ENCODE results near the gene TMUB2.
A peak's percentile ranks its signal among the peaks of the same experiment; 100 is the strongest.

The TMUB2 gene

DNA sequence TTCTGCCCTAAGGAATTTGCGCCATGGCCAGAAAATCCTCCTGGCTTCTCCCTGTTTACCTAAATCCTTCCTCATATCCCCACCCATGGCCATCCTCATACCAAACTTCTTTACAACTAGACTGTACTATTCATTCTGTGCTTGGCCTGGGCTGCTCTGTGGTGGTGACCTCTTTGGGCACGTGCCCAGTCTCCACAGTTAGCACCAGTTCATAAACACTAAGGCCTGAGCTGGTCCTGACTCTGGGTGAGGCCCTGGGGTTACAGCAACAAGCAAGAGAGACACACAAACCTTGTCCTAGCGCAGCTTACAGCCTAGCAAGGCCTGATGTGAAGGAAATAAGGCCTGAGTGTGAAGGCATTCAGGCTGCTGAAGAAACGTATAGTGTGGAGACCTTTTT is 16.0 kb downstream of the TMUB2 start:
- no peak for DNase-seq (ENCODE audit: low read depth in 2 of 2)

- no peak for DNase-seq (ENCODE audit: low read depth in 2 of 2)
Observed at GRCh38 chr17:44203731-44204440, 17.1 kb downstream of the TMUB2 start.

- DNase-seq (ENCODE audit: low read depth in 2 of 2): no peak
Observed at GRCh38 chr17:44204441-44204882, 17.7 kb downstream of the TMUB2 start.

GRCh38 chr17:44205962-44206824 is 19.4 kb downstream of the TMUB2 start:
- no peak for DNase-seq (ENCODE audit: low read depth in 2 of 2)

- no peak for DNase-seq (ENCODE audit: low read depth in 2 of 2)
Observed at GRCh38 chr17:44206825-44207155, 20.0 kb downstream of the TMUB2 start.

- no peak for DNase-seq (ENCODE audit: low read depth in 2 of 2)
Observed at GRCh38 chr17:44207319-44207718, 20.5 kb downstream of the TMUB2 start.

- no peak for DNase-seq (ENCODE audit: low read depth in 2 of 2)
Observed at GRCh38 chr17:44207743-44208142, 21.0 kb downstream of the TMUB2 start.

DNA sequence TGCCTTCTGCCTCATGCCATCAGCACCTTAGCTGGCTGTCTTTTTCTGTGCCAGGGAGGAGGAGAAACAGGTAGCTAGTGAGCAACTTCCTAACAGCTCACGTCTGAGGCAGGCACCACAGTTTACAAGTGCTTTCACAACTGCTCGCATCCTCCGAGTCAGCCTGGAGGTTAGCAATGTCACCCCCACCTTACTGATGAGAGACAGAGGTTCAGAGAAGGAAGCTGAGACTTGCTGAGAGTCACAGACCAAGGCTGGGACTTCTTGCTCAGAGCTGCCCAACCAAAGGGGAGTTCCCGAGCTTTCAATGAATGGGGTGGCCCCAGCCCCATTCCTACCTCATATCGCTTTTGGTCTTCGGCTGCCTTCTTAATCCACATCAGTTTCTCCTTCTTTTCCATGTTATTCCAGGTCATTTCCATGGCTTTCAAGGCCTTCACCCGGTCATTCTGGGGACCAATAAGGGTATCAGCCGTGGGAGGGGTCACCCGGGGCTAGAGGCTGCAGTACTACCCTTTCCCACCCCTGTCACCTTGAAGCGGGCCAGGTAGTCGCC is 23.1 kb downstream of the TMUB2 start:
- DNase-seq (ENCODE audit: low read depth in 2 of 2): no peak

DNA sequence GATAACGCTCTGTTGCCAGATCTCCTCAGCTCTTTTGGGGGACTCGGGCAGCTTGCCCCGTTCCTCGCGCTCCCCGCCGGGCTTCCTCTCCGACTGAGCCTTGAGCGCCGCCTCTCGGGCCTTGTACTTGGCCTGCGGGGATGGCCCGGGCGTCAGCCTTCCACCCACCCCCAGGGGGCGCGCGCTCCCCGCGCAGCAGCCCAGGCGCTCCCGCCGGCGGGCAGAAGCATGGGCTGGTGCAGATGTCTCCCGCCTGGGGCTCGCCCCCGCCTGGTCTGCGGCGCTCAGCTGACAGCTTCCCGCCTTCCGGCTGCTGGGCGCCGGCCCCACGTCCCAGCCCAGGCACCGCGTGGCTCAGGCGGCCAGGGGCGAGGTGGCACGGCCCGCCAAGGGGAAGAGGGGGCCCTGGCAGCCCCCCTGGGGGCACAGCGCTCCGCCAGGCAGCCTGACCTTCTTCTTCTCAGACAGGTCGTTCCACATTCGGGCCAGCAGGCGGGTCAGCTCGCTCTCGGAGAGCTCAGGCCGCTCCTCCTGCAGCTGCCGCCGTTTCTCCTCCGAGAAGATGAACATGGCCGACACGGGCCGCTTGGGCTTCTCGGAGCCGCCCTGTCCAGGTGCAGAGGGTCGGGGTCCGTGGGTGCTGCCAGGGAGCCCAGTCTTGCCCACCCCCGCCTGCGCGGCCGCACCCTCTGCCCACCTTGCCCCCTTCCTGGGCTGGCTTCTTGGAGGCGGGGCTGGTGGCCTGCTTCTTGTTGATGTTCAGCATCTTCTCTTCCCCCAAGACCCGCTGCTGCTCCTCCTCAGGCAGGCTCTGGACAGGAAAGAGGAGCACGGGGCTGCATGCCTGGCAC is 23.8 kb downstream of the TMUB2 start:
- no peak for DNase-seq (ENCODE audit: low read depth in 2 of 2)

- DNase-seq (ENCODE audit: low read depth in 2 of 2): no peak
Observed at GRCh38 chr17:44211281-44212265, 24.8 kb downstream of the TMUB2 start.

DNA sequence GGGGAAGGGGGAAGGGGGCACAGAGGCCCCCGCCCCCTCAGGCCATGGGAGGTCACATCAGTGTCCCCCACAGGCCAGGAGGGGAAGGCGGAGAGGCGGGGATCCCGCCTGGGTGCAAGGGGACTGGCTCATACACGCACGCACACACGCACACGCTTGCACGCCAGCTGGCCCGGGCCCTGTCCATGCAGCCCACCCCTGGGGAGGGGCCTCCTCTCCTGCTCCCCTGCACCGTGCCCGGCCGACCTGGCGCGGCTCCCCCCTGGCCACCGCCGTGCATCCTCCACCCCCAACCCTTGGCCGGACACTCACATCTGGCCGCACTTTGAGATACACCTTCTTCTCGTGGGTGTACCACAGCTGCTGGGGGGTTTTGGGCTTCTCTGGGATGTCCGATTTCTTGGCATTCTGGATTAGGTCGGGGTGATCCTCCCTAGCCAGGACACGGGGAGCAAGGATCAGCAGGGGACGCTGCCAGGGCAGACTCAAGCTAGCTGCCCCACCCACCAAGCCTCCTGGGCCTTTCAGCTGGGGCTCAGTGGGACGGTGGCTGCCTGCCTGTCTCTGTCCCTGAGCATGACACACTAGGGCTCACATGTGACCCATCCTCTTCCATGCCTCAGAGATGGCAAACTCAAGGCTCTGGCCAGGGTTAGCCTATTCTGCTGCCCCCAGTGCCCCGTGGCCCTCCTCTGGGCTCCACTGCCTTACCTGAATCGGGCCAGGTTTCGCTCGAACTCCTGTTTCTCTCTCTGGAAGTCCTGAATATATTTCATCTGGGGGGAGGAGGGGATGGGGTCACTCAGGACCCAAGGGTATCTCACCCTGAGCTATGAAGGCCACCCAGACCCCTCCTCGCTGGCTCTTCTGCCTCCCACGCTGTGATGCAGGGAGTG is 26.0 kb downstream of the TMUB2 start:
- no peak for DNase-seq (ENCODE audit: low read depth in 2 of 2)

GRCh38 chr17:44213403-44214229 is 26.8 kb downstream of the TMUB2 start:
- no peak for DNase-seq (ENCODE audit: low read depth in 2 of 2)

- DNase-seq (ENCODE audit: low read depth in 2 of 2): no peak
Observed at GRCh38 chr17:44214230-44214494, 27.4 kb downstream of the TMUB2 start.

DNA sequence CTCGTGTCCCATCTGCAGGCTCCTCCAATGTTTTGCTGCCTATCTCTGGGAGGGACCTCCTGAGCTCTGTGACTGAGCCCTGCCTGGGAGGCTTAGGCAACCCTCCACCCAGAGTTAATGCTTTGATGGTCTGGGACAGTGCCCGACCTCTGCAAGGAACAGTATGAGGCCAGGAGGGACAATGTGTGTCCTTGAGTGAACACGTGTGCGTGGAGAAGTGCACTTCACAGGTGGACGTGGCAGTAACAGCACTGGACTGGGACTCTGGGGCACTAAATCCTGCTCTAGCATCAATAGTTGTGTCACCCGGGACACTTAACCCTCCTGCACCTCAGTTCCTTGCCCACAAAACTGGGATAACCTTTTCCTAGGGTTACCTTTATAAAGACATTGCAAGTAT is 28.1 kb downstream of the TMUB2 start:
- no peak for DNase-seq (ENCODE audit: low read depth in 2 of 2)

- no peak for DNase-seq (ENCODE audit: low read depth in 2 of 2)
Observed at GRCh38 chr17:44216173-44216572, 29.4 kb downstream of the TMUB2 start.

DNA sequence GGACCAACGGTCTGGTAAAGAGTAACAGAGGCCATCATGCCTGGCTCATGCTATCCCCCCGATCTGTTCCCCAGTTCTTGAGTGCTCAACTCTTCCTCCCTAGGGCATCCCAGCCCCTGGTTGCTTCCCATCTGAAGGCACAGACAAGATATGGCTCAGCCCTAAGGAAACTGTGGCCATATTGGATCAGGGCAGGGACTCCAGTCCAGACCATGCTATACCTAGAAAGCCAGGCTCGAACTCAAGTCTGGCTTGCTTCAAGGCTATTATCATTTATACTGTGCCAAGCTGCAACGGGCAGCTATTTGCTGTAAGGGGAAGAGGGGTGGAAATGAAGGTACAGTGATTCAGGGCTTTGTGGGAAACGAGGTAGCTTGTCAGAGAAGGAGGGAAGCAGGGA is 29.9 kb downstream of the TMUB2 start:
- no peak for DNase-seq (ENCODE audit: low read depth in 2 of 2)

DNA sequence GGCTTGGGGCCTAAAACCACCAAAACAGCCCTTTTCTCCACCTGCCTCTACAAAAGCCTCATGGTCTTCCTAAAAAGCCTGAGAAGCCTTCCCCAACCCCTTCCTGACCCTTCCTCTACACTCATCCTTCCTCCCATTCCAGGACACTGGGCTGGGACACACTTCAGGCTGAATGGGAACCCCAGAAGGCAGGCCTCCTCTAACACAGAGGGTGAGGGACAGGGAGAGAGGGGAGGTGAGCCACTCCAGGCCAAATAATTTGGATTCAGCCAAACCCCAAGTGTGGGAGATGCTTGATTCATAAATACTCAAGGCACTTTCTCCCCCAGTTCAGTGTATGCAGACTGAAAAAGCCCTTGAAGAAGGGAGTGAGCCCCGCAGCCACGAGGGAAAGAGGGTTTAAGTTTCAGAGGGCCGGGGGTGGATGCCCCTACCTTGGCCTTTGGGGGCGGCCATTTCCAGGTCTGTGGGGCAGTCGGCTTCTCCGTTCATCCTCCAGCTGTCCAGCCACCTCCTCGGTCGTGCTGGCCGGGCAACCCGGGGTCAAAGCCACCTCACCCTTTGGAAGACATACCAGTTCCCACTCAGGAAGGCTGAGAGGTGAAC is 31.1 kb downstream of the TMUB2 start:
- no peak for DNase-seq (ENCODE audit: low read depth in 2 of 2)

GRCh38 chr17:44218344-44219107 is 31.8 kb downstream of the TMUB2 start:
- peak; percentile 84 to 88 for DNase-seq (ENCODE audit: low read depth in 2 of 2)
